ENCODE results near the gene MYPOP.

The MYPOP gene

DNA sequence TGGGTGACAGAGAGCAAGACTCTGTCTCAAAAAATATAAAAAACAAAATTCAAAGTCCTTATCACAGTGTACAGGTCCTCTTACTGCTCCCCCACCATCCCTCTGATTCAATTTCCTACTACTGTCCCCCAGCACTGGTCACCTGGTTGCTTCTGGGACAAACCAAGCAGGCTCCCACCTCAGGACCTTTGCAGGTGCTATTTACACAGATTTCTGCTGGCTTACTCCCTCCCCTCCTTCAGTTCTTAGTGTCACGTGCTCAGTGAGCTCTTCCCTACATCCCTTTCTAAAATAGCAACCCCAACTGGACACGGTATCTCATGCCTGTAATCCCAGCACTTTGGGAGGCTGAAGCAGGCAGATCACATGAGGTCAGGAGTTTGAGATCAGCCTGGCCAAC is 22.4 kb downstream of the MYPOP start:
- DNase-seq (ENCODE audit: low spot score), result no peak
- Histone ChIP-seq H3K27me3 (ENCODE audit: control insufficient read depth in 3 of 3, insufficient read depth in 3 of 3, low read depth in 1 of 3, low read length in 3 of 3) (no peaks in the 10 kb centered on the region), H3K14ac (ENCODE audit: low read length) (no peak overlapping the region), H4K8ac (ENCODE audit: low read depth, low read length) (no peak overlapping the region), H2BK120ac (ENCODE audit: low read depth, low read length) (no peak overlapping the region), H3K36me3 (replicated peaks in 1 of 2; ENCODE audit: control insufficient read depth in 2 of 2, insufficient read depth in 2 of 2, low read length in 2 of 2) (peaks cover 8 to 19% of the 10 kb centered on the region in 2 donors), H2BK5ac (ENCODE audit: low read length) (no peak overlapping the region), H3K27ac (replicated peaks; ENCODE audit: low read length) (no peak overlapping the region), H3K23ac (ENCODE audit: low read depth, low read length, poor library complexity) (no peak overlapping the region), H3K18ac (ENCODE audit: low read length) (no peak overlapping the region), H3K79me1 (ENCODE audit: low read depth, low read length) (peaks cover 10% of the 10 kb centered on the region), H2BK15ac (ENCODE audit: low read length) (no peak overlapping the region), H4K91ac (ENCODE audit: low read depth, low read length, poor library complexity) (no peak overlapping the region), H3K4me1 (ENCODE audit: control insufficient read depth in 2 of 2, insufficient read depth in 1 of 2, low read depth in 1 of 2, low read length in 2 of 2) (peaks cover 21 to 26% of the 10 kb centered on the region in 2 donors), H3K9me3 (replicated peaks in 1 of 2; ENCODE audit: control insufficient read depth in 2 of 2, insufficient read depth in 1 of 2, low read depth in 1 of 2, low read length in 2 of 2) (peaks cover 0 to 2% of the 10 kb centered on the region in 2 donors), H3K9ac (ENCODE audit: low read depth, low read length, poor library complexity) (no peak overlapping the region), H2BK12ac (ENCODE audit: low read length) (no peak overlapping the region), H3K4me3 (ENCODE audit: low read length in 2 of 2) (no peak overlapping the region), H2AK5ac (ENCODE audit: low read depth, low read length) (no peak overlapping the region), H3K4me2 (ENCODE audit: insufficient read depth, low read length, poor library complexity, severe bottlenecking) (no peak overlapping the region), H2AFZ (ENCODE audit: low read length) (no peak overlapping the region), H3K4ac (ENCODE audit: low read length) (no peak overlapping the region)
- WGBS, 2 donors (ENCODE audit: extremely low coverage in 2 of 2, insufficient read length in 2 of 2, insufficient replicate concordance in 1 of 2), result no CpG with 5 or more reads among the region's 2 CpGs

DNA sequence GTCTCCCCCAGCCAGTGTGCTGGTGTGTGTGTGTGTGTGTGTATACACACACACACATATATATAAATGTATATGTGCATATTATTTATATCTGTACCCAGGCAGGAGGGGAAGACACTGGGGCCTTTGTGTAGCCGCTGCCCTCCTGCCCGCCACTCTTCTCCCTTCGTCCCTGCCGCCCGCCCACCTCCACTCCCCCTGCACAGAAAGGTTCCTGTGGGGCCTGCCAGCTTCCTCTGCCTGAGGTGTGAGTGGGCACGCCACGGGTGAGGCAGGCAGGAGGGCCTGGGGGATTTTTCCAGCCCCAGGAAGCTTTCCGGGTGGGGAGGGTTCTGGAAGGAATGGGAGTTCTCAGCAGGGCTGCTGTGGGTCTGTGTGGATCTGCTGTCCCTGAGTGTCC is 23.4 kb downstream of the MYPOP start:
- Histone ChIP-seq H2BK15ac (ENCODE audit: low read length) (no peak overlapping the region), H4K8ac (ENCODE audit: low read depth, low read length) (no peak overlapping the region), H3K36me3 (replicated peaks in 1 of 2; ENCODE audit: control insufficient read depth in 2 of 2, insufficient read depth in 2 of 2, low read length in 2 of 2) (peaks cover 4 to 10% of the 10 kb centered on the region in 2 donors), H3K4me2 (ENCODE audit: insufficient read depth, low read length, poor library complexity, severe bottlenecking) (no peak overlapping the region), H3K4me3 (ENCODE audit: low read length in 2 of 2) (no peak overlapping the region), H3K23ac (ENCODE audit: low read depth, low read length, poor library complexity) (no peak overlapping the region), H3K79me1 (ENCODE audit: low read depth, low read length) (peaks cover 5% of the 10 kb centered on the region), H3K9ac (ENCODE audit: low read depth, low read length, poor library complexity) (no peak overlapping the region), H2AFZ (ENCODE audit: low read length) (no peak overlapping the region), H2AK5ac (ENCODE audit: low read depth, low read length) (peak overlapping the region; percentile 76), H2BK5ac (ENCODE audit: low read length) (no peak overlapping the region), H3K27me3 (ENCODE audit: control insufficient read depth in 3 of 3, insufficient read depth in 3 of 3, low read depth in 1 of 3, low read length in 3 of 3) (no peaks in the 10 kb centered on the region), H3K18ac (ENCODE audit: low read length) (no peak overlapping the region), H2BK120ac (ENCODE audit: low read depth, low read length) (no peak overlapping the region), H3K4ac (ENCODE audit: low read length) (no peak overlapping the region), H3K9me3 (replicated peaks in 1 of 2; ENCODE audit: control insufficient read depth in 2 of 2, insufficient read depth in 1 of 2, low read depth in 1 of 2, low read length in 2 of 2) (no peaks in the 10 kb centered on the region), H4K91ac (ENCODE audit: low read depth, low read length, poor library complexity) (no peak overlapping the region), H3K27ac (replicated peaks; ENCODE audit: low read length) (no peak overlapping the region), H2BK12ac (ENCODE audit: low read length) (no peak overlapping the region), H3K4me1 (ENCODE audit: control insufficient read depth in 2 of 2, insufficient read depth in 1 of 2, low read depth in 1 of 2, low read length in 2 of 2) (peaks cover 19 to 29% of the 10 kb centered on the region in 2 donors), H3K14ac (ENCODE audit: low read length) (no peak overlapping the region)
- DNase-seq (ENCODE audit: low spot score), result no peak
- WGBS, 2 donors (ENCODE audit: extremely low coverage in 2 of 2, insufficient read length in 2 of 2, insufficient replicate concordance in 1 of 2), result no CpG with 5 or more reads among the region's 8 CpGs

DNA sequence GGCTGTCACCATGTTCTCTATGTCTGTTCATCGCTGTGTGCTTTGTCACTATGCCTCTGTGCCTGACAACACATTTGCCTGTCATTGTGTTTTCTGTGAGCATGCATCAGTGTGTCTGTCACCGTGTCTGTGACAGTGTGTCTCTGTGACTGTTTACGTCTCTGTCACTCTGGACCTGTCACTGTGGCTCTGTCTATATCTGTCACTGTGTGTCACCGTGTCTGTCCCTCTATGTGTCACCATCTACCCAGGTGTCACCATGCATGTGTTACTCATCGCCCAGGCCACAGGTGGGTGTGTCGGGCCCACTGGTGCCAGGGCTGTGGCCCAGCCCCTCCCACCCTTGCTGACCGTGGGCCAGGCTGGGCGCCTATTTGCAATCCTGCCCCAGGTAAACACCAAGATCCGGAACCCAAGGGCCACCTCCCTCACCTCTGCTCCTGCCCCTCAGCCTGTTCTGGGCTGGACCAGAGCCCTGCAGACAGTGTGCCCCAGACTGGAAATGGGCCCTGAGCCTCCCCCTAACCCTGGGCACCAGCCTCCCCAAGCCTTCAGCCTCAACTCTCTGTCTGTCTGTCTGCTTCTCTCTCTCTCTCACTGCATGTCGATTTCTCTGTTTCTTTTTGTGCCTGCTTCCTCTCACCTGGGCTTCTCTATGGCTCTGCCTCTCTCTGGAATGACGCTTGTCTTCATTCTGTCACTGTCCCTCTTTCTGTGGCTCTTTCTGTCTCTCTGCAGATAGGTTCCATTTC is 24.2 kb downstream of the MYPOP start:
- peaks cover 4% of the 10 kb centered on the region for H3K79me1 ChIP-seq (ENCODE audit: low read depth, low read length)
- H3K4ac ChIP-seq (ENCODE audit: low read length), result no peak overlapping the region
- H3K23ac ChIP-seq (ENCODE audit: low read depth, low read length, poor library complexity), result peak overlapping the region; percentile 3
- H3K18ac ChIP-seq (ENCODE audit: low read length), result no peak overlapping the region
- H2BK120ac ChIP-seq (ENCODE audit: low read depth, low read length), result no peak overlapping the region
- WGBS, 2 donors (ENCODE audit: extremely low coverage in 2 of 2, insufficient read length in 2 of 2, insufficient replicate concordance in 1 of 2), result no CpG with 5 or more reads among the region's 11 CpGs
- no peaks in the 10 kb centered on the region for H3K27me3 ChIP-seq (ENCODE audit: control insufficient read depth in 3 of 3, insufficient read depth in 3 of 3, low read depth in 1 of 3, low read length in 3 of 3)
- H3K4me1 ChIP-seq (ENCODE audit: control insufficient read depth in 2 of 2, insufficient read depth in 1 of 2, low read depth in 1 of 2, low read length in 2 of 2), result peaks cover 21 to 32% of the 10 kb centered on the region in 2 donors
- no peak overlapping the region for H3K14ac ChIP-seq (ENCODE audit: low read length)
- H3K9me3 ChIP-seq (replicated peaks in 1 of 2; ENCODE audit: control insufficient read depth in 2 of 2, insufficient read depth in 1 of 2, low read depth in 1 of 2, low read length in 2 of 2), result no peaks in the 10 kb centered on the region
- no peak overlapping the region for H3K4me2 ChIP-seq (ENCODE audit: insufficient read depth, low read length, poor library complexity, severe bottlenecking)
- no peak for DNase-seq (ENCODE audit: low spot score)
- H4K8ac ChIP-seq (ENCODE audit: low read depth, low read length), result no peak overlapping the region
- no peak overlapping the region for H3K9ac ChIP-seq (ENCODE audit: low read depth, low read length, poor library complexity)
- H3K4me3 ChIP-seq (ENCODE audit: low read length in 2 of 2), result no peak overlapping the region
- no peak overlapping the region for H2BK12ac ChIP-seq (ENCODE audit: low read length)
- no peak overlapping the region for H3K27ac ChIP-seq (replicated peaks; ENCODE audit: low read length)
- H2AFZ ChIP-seq (ENCODE audit: low read length), result no peak overlapping the region
- no peak overlapping the region for H2BK15ac ChIP-seq (ENCODE audit: low read length)
- no peak overlapping the region for H2BK5ac ChIP-seq (ENCODE audit: low read length)
- peaks cover 2 to 5% of the 10 kb centered on the region in 2 donors for H3K36me3 ChIP-seq (replicated peaks in 1 of 2; ENCODE audit: control insufficient read depth in 2 of 2, insufficient read depth in 2 of 2, low read length in 2 of 2)
- no peak overlapping the region for H2AK5ac ChIP-seq (ENCODE audit: low read depth, low read length)
- no peak overlapping the region for H4K91ac ChIP-seq (ENCODE audit: low read depth, low read length, poor library complexity)

DNA sequence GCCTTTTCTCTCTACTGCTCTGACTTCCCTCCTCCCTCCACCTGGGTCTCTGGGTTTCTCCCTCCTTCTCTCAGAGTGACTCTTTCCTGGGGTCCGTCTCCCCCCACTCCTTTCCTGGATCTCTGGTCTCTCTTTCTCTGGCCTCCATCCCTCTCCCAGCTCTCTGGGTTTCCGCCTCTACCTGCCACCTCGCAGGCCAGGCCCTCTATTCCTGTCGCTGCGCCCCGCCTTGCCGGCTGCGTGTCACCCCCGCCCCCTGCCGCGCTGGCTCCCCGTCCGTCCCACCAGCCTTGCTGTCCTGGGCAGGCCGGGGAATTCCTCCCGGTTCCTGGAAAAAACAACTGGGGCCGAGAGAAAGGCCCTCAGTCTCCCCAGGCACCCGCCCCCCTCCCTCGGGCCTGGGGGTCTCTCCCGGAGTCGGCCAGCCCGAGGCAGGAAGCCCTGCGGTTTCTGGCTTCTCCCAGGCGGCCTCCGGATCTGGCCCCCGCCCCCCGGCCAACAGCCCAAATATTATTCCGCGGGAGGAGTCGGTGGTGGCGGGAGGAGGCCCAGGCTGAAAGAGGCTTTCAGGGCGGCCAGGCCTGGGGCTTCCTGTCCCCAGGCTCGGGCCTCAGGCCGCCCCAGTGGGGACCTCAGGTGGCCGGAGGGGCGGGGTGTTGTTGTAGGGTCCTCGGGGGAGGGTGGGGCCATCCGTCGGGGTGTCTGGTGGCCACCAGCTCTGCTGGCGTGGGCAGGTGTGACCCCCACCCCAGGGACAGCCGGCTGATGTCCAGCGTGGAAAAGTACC is 25.8 kb downstream of the MYPOP start:
- peak overlapping the region; percentile 29 for H4K8ac ChIP-seq (ENCODE audit: low read depth, low read length)

More for the DNA sequence above, 25.8 kb downstream of the MYPOP start:
- no peak for DNase-seq (ENCODE audit: low spot score)
- peak overlapping the region; percentile 99 for H2AK5ac ChIP-seq (ENCODE audit: low read depth, low read length)
- H3K4me1 ChIP-seq (ENCODE audit: control insufficient read depth in 2 of 2, insufficient read depth in 1 of 2, low read depth in 1 of 2, low read length in 2 of 2), result peaks cover 10 to 32% of the 10 kb centered on the region in 2 donors
- no peak overlapping the region for H2BK120ac ChIP-seq (ENCODE audit: low read depth, low read length)
- H3K27ac ChIP-seq (replicated peaks; ENCODE audit: low read length), result no peak overlapping the region
- H3K4me2 ChIP-seq (ENCODE audit: insufficient read depth, low read length, poor library complexity, severe bottlenecking), result peak overlapping the region; percentile 46
- no peak overlapping the region for H3K14ac ChIP-seq (ENCODE audit: low read length)
- H3K23ac ChIP-seq (ENCODE audit: low read depth, low read length, poor library complexity), result peak overlapping the region; percentile 69
- H3K79me1 ChIP-seq (ENCODE audit: low read depth, low read length), result no peaks in the 10 kb centered on the region
- H3K36me3 ChIP-seq (replicated peaks in 1 of 2; ENCODE audit: control insufficient read depth in 2 of 2, insufficient read depth in 2 of 2, low read length in 2 of 2), result peaks cover 0 to 2% of the 10 kb centered on the region in 2 donors
- H3K18ac ChIP-seq (ENCODE audit: low read length), result peak overlapping the region; percentile 90
- H2BK15ac ChIP-seq (ENCODE audit: low read length), result peak overlapping the region; percentile 92
- H4K91ac ChIP-seq (ENCODE audit: low read depth, low read length, poor library complexity), result no peak overlapping the region
- H3K9me3 ChIP-seq (replicated peaks in 1 of 2; ENCODE audit: control insufficient read depth in 2 of 2, insufficient read depth in 1 of 2, low read depth in 1 of 2, low read length in 2 of 2), result no peaks in the 10 kb centered on the region
- H3K9ac ChIP-seq (ENCODE audit: low read depth, low read length, poor library complexity), result no peak overlapping the region
- peak overlapping the region; percentile 7 for H2BK12ac ChIP-seq (ENCODE audit: low read length)
- peak overlapping the region; percentile 17 for H3K4ac ChIP-seq (ENCODE audit: low read length)
- peak overlapping the region in 1 of 2 donors; percentile 25 for H3K4me3 ChIP-seq (ENCODE audit: low read length in 2 of 2)
- peak overlapping the region; percentile 98 for H2AFZ ChIP-seq (ENCODE audit: low read length)
- no peaks in the 10 kb centered on the region for H3K27me3 ChIP-seq (ENCODE audit: control insufficient read depth in 3 of 3, insufficient read depth in 3 of 3, low read depth in 1 of 3, low read length in 3 of 3)
- H2BK5ac ChIP-seq (ENCODE audit: low read length), result no peak overlapping the region
- WGBS, 2 donors (ENCODE audit: extremely low coverage in 2 of 2, insufficient read length in 2 of 2, insufficient replicate concordance in 1 of 2), result no CpG with 5 or more reads among the region's 41 CpGs

Measured in neuronal stem cell (in vitro differentiated cells).